GM10847 (cell line): ENCODE data around the gene IFT81.

ENCODE experiments used
- POLR2A ChIP-seq: IDR thresholded peaks from 2 replicates; pipeline ENCODE4 v1.6.1; 2011; ENCODE audit not compliant: insufficient read length; ENCODE audit errors: extremely low read depth

IFT81 gene

DNA sequence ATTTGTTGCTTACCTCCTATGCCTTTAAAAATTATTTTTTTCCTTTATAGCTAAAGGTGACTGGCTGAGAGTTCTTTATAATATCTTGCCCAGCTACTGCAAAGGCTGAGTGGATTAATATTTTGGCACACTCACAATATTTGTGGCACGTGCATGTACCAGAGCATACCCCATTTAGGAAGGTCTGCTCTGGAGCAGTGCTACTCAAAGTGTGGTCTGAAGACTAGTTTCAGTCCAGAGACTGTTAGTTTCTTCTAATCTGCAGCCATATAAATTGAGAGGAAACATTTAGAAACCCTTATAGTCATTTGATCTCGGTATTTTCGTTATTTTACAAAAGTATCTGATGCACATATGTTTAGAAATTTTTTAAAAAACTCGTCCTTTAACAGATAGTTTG is 51.0 kb downstream of the IFT81 start:
- no peak for TF ChIP-seq POLR2A

DNA sequence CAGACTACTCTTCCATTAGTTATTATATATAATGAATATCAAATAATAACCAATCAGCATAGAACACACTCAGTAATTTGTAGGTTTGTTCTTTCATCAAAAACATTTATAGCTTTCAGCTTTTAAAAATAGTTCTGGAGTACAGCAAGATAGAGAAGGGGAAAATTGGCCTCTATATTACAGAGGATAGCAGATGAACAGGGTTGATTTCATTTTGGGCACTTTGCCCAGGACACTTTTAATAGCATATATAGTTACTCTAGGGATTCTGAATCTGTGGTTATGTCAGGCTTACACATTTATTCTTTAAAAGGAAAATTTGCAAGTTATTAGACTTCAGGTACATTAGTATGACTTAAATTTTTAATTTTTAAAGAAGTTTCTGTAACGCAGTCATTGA is 52.6 kb downstream of the IFT81 start:
- no peak for TF ChIP-seq POLR2A

DNA sequence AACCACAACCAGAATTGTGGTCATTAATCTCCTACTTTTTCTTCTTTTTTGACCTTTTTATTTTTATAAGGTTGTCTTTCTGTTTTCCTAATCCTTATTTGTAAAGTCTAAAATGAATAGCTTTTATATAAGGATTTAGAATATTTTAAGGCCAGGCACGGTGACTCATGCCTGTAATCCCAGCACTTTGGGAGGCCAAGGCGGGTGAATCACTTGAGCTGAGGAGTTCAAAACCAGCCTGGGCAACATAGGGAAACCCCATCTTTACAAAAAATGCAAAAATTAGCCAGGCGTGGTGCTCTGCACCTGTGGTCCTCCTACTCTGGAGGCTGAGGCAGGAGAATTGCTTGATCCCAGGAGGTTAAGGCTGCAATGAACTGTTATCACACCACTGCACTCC is 55.1 kb downstream of the IFT81 start:
- TF ChIP-seq POLR2A = no peak

DNA sequence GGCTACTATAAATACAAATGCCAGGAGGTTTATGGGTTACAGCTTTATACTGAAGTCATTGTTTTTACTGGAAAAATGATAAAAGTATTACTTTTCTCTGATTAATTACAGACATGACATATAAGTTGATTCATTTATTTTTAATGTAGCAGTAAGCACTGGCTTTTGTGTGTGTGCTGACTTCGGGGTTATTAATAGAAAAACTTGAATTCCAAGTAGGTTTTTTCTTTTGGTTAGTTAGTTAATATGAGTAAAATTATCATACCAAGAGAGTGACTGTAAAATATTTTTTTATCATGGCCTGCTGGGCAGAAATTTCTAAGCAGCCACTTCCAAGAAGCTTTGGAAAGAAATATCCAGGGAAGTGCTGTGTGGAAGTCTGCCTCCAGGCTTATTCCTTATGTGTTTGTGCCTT is 56.4 kb downstream of the IFT81 start:
- no peak for TF ChIP-seq POLR2A

DNA sequence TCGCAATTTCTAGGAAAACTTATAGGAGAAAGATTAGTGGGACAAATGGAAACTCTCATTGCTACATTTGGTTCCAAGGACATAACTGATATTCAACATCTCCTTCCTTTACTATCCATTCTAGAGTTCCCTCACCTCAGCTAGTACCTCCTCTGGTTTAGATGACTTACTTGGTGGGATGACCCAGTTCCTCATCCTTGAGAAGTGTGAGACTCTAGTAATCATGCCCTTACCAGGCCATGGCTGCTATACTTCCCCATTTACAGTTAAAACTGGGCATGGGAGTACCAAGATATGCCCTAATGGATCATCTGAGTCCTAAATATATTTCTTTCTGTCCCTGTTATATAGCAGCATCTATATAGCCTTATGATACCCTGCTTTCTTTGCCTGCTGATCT is 58.1 kb downstream of the IFT81 start:
- no peak for TF ChIP-seq POLR2A

DNA sequence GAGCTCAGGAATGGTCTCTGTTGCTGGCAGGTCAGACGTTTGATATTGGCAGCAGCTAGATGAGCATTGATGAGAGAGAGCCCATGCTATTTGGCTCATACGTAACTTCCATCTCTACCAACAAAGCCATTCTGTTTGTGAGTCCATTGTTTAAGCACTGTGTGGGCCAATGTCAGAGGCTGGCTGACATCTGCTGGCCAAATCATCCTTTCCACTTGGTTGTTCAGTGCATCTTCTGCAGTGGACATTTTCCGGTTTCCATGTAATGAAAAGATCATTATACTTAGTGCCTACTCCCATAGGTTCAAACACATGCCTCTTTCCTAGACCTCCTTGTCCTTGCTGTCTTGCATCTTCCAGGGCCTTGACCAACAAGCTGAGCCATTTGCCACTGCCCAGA is 59.2 kb downstream of the IFT81 start:
- TF ChIP-seq POLR2A = no peak

DNA sequence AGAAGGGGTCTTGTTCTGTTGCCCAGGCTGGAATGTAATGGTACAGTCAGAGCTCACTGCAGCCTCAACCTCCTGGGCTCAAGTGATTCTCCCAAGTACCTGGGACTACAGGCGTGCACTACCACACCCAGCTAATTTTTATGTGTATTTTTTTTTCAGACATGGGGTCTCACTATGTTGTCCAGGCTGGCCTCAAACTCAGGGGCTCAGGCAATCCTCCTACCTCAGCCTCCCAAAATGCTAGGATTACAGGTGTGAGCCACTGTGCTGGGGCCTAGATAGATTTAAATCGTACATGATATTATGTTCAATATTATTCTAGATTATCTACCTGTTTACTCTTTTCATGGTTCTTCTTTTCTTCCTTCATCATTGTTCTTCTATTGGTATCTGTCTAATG is 61.5 kb downstream of the IFT81 start:
- no peak for TF ChIP-seq POLR2A

DNA sequence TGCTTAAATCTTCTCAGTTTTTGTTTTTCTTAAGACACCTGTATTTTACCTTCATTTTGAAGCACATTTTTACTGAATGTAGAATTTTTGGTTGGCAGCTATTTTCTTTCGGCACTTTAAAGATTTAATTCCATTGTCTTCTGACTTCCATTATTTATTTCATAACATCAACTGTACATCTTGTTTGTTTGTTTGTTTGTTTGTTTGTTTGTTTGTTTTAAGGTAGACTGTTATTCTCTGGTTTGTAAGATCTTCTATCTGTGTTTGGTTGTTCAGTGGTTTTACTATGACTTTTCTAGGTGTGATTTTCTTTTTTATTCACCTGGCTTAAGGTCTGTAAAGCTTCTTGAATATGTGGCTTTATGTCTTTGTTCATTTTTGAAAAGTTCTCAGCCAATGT is 61.9 kb downstream of the IFT81 start:
- TF ChIP-seq POLR2A = no peak

DNA sequence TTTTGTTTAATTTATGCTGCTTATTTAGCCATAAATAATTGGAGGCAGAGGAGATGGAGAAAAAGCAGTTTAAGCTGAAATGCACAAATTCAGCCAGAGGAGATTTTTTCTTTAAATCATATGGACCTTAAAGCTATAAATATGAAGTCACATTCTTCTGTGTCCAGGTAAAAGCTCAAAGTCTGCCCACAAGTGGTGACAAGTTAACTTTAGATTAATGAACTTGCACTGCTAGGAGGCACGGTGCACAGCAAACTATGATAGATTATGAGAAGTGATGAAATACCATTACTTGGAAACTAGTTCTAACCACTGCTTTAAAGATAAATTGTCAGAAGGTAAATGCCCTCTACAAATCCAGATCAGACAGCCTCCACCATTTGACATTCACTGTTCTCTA is 69.0 kb downstream of the IFT81 start:
- TF ChIP-seq POLR2A = no peak

DNA sequence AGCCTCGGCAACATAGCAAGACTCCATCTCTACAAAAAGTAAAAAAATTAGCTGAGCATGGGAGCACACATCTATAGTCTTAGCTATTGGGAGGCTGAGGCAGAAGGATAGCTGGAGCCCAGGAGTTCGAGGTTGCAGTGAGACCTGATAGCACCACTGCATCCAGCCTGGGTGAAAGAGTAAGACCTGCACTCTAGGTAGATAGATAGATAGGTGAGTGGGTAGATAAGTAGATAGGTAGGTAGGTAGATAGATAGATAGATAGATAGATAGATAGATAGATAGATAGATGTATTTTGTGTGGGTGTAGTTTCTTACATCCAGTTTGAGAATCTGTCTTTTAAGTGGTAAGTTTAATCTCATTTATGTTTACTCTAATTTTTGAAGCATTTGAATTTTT is 72.8 kb downstream of the IFT81 start:
- TF ChIP-seq POLR2A = no peak

DNA sequence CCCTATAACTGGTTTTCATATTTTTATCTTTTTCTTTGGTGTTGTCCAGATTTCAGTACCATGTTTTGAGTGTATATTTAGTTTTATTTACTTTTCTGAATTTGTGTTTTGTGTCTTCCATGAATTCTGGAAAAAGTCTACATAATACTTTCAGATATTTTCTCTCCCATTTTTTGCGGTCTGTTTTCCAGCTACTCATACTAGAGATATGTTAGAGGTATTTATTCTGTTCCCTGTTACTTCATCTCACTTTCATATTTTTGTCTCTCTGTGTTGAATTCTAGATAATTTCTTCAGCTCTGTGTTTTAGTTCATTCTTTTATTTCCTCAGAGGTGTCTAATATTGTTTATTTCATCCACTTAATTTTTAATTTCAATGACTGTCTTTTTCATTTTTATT is 74.2 kb downstream of the IFT81 start:
- TF ChIP-seq POLR2A = no peak

DNA sequence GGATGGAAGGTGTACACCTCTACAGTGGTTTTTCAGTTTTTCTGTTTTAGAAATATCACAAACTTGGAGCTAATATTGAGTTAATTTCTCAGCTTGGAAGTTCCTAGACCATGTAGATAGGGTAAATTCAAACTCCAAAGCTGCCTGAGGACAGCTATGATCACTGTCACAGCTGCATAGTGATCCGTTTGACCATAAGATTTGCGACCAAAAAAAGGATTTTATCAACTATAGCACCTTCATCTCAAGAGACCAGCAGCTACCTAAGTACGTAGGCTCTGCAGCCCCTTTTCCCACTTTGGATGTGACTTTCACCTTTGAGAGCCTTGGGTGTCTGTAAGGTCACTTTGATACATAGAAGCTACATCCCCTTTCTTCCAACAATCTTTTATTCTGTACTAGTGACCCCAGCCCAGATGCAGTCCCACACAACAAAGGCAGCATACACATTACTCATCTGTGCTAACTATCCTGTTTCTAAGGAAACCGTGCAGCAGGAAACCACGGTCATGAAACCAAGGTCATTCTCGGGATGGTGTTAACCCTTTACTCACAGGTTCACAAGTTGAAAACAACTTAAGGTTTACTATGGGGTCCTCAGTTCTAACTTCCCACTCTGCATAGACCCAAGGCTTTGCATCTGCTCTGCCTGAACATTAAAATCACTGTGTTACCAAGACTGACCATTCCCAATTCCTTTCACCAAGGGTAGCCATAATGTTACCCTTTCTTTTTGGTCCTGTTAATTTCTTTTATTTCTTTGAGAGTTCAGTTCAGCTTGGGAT is 75.4 kb downstream of the IFT81 start:
- no peak for TF ChIP-seq POLR2A

DNA sequence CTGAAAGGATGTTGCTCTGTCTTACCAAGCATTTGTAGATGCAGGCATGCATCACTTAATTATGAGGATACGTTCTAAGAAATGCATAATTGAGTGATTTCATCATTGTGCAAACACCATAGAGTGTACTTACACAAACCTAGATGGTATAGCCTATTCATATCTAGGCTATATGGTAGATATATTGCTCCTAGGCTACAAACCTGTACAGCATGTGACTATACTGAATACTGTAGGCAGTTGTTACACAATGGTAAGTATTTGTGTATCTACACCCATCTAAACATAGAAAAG is 75.9 kb downstream of the IFT81 start:
- no peak for TF ChIP-seq POLR2A

DNA sequence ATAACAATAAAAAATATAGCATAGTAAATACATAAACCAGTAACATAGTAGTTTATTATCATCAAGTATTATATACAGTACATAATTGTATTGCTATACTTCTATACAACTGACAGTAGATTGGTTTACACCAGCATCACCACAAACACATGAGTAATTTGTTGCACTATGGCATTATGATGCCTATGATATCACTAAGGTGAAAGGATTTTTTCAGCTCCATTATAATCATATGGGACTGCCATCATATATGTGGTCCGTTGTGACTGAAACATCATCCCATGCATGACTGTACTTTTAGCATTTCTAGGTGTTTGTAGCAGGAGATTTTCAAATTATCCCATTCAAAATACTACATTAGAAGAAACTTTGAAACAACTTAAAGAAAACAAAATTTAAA is 77.8 kb downstream of the IFT81 start:
- TF ChIP-seq POLR2A = no peak

DNA sequence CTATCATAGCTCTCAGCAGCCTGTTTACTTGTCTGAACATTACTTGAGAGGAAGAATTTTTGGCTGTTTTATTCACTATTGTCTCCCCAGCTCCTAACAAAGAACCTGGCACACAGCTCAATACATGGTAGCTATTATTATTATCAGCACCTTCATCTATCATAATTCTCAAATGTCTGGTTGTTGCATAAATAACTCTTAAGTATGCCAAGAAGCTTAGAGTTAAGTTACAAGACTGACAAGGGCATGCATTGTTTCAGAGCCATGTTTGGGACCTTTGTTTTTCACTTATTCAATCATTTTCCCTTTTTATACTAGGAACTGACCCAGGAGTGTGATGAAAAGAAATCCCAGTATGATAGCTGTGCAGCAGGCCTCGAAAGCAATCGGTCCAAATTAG is 79.4 kb downstream of the IFT81 start:
- no peak for TF ChIP-seq POLR2A

DNA sequence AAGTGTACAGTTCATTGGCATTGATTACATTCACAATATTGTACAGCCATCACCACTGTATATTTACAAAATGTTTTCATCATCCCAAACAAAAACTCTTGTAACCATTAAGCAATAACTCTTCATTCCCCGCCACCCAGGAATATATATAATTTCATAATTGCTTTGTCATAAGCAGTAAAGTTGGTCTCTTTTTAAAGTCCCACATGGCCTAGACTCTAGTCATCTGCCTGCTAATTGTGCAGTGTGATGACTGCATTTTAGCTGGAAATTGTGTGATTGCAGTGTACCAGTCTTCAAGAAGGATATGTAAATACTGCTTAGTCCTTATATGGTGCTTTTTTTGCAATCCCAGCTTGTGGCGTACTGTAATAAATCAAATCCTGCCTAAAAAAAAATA is 81.8 kb downstream of the IFT81 start:
- TF ChIP-seq POLR2A = no peak

DNA sequence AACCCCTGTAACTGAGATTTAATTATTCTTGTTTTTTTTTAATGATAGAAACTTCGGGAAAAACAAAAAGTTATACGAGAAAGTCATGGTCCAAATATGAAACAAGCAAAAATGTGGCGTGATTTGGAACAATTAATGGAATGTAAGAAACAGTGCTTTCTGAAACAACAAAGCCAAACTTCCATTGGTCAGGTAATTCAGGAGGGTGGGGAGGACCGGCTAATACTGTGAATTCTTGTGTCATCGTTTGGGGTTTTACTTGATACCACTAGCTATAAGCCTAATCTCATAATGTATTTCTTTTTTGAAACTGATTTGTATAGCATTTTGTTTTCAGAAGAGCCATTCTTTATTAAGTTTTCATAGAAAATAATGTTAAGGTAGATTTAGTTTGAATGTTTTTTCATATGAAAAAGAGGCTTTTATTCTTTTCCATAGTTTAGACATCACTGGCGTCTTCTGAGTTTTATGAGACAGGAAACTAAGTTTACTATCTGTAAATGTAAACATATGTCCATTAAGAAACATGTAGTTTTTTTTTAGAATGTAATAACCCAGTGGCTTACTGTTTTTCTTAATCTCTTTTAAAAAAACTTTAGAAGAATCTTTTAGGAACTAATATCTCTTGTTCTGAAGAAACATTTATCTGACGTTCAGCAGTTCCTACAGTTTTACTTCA is 94.0 kb downstream of the IFT81 start:
- TF ChIP-seq POLR2A = no peak
